GM18909 (cell line): Measurements from ENCODE around the gene SLC25A29.
"Not testable (repeated sequence)": the region's sequence is repeated elsewhere in the genome, so short reads cannot be mapped to it uniquely, and the experiment has no call there.

ENCODE experiments used
- ATAC-seq: cut with Tn5 transposase; IDR thresholded peaks from one replicate; pipeline ENCODE4 v1.9.1; 2021; ENCODE audit warnings: mild to moderate bottlenecking; ENCODE audit not compliant: unreplicated experiment, poor library complexity

Gene SLC25A29, protein sequence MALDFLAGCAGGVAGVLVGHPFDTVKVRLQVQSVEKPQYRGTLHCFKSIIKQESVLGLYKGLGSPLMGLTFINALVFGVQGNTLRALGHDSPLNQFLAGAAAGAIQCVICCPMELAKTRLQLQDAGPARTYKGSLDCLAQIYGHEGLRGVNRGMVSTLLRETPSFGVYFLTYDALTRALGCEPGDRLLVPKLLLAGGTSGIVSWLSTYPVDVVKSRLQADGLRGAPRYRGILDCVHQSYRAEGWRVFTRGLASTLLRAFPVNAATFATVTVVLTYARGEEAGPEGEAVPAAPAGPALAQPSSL

DNA sequence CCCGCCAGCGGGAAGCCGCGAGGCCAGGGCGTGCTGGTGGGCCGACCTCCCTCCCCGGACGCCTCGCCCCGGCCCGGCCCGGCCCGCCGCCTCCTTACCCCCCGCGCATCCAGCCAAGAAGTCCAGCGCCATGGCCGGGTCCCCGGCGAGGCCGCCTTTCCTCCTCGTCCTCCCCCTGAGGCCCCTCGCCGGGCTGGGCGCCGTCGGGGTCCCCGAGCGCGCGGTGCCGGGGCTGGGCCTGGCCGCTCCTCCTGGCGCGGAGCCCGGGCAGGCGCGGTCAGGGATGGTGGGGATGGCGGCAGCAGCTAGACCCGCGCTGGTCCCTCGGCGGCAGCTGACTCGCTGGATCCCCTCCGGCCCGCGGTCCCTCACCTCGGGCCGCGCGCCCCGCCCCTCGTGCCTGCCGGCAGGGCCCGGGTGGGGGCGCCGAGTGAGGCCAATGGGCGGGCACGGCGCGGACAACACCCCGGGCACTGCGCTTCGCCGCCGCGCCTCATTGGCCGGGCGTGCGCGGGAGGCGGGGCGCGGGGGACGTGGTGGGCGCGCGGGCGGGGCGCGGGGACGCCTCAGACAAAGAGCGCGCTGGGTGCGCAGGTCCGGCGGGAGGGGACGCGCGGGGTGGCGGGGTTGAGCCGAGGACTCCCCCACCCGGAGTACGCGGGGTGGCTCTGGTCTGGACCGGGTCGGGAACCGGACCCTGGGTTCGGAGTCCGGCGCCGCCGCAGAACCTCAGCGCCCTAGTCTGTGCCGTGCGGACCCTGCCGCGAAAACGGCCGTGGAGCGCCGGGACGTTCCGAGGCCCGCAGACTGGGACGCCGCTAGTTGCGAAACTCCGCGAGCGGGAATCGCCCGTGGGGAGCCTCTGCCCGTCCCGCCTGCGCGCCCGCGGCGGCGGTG lies at the start of gene SLC25A29:
Gene SLC25A29, minus strand, starts transcription at position 344 of the 897 bp plus-strand sequence. Its CDS starts 212 bp downstream, at position 132.
- peak; percentile 86 for ATAC-seq

DNA sequence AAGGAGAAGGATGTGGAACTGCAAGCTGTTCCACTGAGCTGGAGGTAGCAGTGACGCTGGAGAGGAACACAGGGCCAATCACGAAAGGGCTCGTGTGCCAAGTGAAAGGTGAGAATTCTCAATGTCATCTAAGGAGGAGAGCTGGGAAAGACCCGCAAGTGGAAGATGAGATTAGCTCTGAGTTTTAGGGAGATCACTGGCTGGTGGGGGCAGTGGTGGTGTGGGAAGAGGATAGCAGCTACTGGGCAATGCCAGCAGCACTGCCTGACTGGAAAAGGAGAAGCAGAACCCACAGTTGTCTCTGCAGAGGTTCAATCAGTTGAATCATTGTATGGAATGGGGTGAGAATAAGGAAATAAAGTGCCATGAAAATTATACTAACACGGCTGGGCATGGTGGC lies 44.7 kb upstream of the SLC25A29 start:
- no peak for ATAC-seq

DNA sequence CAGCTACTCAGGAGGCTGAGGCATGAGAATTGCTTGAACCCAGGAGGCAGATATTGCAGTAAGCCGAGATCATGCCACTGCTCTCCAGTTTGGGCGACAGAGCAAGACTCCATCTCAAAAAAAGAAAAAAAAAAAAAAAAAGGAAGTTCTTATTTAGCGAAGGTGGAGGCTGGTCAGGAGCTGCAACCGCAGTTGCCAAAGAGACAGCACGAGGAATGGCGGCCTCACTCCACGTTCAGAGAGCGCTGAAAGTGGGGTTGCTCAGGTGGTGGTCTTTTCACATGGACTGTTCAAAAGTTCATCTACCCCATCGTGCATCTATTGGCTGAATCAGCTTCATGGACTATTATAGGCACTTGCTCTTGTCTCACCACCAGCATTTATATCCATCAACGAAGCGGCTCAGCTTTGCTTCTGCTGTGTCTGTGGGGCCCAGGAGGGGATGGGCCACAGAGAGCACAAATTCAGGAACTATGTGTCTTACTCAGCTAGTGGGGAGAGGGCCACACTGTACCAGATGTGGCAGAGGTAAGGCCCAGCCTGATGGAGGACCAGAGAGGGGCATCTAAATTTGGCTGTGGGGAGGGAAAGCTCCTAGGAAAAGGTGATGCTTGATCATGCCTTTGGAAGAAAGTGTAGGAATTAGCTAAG lies 44.2 kb upstream of the SLC25A29 start:
- ATAC-seq, result no peak

DNA sequence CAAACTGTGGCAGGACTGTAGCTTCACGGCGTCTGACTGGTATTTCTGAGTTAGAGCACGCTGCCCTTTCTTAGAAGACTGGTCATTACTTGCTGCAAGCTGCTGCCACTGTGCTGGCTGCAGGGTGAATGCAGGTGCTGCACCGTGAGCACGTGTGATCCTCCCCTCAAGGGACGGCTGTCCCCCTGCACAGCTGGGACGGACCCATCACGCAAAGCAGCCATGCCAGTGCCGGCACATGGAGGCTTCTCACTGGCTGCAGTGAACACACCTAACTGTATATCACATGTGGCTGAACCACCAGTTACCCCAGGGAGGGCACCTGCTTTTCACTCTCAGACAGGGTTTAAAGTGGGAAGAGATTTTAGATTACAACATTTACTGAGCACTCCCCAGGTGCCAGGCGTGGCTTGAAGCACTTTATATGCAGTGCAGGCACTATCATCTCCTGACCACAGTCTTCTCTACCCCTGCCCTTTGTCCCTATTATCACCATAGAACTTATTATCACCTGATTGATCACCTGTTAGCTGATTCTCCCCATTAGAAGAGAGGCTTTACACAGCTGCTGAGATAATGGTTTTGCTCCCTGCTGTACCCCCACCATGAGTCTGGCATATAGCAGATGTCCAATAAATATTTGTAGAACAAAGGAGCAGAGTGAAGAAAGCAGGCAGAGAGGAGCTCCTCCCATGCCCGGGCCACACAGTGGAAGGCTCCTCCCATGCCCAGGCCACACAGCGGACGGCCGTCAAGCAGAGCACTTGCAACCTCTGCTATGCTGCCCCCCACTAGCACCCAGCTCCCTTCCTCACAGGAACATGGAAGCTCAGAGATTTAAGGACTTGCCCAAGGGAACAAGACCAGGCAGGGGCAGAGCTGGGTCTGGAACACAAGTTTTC lies 42.8 kb upstream of the SLC25A29 start:
- ATAC-seq, result no peak

DNA sequence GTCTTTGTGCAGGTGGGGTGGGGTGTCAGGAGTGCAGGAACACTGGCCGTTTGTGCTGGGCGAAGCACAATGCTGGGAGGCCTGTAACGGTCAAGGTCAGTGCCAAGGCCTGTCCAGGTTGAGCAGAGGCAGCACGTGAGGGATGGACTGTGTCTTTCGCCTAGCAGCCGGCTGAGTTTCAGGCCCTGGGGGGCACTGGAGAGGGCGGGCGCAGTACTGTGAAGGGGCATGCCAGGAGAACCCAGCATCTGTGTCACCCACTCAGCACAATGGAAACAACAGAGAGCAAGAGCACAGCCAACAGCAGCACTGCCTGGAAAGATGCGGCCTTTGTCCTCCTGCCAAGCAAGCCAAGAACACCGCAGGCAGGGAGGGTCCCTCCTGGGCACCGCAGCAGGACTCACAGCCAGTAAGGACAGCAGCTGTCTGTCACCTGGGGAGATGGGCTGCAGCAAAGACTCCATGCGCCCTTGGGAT lies 42.0 kb upstream of the SLC25A29 start:
- no peak for ATAC-seq

DNA sequence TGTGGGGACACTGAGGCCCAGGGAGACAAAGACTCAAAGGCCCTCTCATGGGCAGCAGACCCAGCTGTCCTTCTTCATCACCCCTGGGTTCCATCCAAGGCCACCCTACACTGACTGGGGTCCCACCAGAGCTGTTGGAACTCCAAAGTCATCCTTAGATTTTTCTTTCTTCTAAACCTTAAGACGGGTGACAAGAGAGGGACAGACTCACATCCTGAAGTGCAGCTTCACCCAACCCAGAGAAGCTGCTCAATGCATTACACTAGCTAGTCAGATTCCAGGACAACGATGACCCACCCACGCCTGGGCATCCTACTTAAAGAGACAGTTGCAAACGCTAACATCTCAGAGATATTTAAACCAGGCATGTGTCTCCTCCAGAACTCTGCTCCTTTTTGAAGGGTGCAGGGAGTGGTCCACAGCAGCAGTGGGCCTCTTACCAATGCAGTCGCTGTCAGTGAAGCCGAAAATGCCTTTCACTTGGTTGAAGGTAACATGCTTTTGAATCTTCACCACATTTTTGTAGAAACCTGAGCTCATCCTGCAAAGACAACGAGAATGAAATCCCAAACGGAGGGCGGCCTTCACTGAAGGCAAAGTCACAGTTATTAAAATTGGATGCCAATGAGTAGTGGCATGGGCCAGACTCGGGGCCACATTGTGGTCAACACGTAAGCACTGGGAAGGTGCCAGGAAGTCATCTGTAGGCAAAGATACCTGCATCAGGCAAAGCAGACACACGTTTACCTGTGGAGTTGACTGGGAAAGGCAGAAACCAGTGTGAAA lies 40.3 kb upstream of the SLC25A29 start:
- no peak for ATAC-seq

DNA sequence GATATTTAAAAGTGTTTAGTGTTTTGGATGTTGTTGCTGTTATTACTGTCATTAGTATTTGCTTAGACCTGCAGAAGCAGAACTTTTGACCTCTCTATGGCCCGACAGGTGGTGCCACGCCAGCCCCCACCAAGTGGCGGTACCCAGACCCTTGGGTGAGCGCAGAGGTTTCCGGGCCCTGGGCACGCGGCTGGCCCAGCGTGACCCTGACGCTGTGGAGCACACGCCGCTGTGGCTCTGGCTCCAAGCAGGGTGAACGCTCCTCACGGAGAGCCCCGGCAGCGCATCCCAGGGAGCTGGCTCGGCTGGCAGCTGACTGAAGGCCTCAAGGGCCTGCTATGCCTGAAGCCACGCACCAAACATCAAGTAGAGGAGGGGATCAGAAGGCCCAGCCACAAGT lies 39.5 kb upstream of the SLC25A29 start:
- no peak for ATAC-seq

DNA sequence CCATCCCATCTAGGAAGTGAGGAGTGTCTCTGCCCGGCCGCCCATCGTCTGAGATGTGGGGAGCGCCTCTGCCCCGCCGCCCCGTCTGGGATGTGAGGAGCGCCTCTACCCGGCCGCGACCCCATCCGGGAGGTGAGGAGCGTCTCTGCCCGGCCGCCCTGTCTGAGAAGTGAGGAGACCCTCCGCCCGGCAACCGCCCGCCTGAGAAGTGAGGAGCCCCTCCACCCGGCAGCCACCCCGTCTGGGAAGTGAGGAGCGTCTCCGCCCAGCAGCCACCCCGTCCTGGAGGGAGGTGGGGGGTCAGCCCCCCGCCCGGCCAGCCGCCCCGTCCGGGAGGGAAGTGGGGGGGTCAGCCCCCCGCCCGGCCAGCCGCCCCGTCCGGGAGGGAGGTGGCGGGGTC lies 38.4 kb upstream of the SLC25A29 start:
- ATAC-seq, result not testable (repeated sequence)

DNA sequence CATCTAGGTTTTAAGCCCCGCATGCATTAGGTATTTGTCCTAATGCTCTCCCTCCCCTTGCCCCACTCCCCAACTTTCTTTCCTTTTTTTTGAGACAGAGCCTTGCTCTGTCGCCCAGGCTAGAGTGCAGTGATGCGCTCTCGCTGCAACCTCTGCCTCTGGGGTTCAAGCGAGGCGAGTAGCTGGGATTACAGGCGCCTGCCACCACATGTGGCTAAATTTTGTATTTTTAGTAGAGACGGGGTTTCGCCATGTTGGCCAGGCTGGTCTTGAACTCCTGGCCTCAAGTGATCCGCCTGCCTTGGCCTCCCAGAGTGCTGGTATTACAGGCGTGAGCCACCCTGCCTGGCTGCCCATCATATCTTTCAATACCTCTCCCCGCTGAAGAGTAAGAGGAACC lies 36.6 kb upstream of the SLC25A29 start:
- not testable (repeated sequence) for ATAC-seq

DNA sequence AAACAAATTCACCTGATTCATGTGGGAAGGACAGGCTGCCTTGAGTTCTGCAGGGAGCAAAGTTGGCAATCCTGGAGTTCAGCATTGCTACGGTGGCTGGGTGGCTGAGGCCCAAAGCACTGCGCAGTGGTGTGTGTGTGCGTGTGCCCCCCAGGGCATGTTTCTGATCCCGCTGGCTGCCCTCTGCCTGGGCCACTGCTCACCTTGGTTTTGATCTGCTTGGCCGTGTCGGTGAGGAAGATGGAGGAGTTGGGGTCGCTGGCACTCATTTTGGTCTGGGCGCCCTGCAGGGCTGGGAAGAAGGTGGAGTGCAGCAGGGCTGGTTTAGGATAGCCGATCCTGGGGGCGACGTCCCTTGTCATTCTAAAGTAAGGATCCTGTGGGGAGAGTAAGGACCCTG lies 36.0 kb upstream of the SLC25A29 start:
- ATAC-seq, result no peak

DNA sequence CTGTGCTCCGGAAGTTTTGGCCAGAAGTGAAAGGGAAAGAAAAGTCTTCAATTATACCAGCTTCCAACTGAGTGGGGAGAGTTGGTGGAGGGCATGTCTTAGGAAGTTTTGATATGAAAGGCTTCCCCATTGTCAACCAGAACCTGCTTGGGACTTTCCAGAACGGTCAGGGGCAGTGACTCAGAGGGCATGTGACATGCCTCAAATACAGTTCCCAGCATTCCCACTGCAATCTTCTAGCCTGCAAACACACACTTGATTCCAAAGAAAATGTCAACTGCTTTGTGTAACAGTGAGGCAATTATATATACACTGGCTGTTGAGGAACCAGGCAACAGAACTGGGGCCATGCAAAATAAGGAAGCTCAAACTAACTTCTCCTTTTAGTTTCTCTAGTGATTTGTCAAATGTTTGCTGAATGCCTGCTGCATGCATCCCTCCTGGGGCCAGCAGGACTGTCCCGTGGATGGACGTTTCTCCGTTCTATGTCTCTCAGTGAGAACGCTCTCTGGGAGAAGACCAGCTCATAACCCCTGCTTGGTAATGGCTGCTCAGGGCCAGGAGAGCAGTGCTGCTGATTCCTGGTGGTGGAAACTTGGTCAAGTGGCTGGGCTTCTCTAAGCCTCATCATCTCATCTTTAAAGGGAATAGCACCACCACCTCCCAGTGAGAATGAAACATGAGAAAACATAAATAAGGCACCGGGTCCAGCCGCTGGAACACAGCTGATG lies 35.2 kb upstream of the SLC25A29 start:
- ATAC-seq, result peak; percentile 43

DNA sequence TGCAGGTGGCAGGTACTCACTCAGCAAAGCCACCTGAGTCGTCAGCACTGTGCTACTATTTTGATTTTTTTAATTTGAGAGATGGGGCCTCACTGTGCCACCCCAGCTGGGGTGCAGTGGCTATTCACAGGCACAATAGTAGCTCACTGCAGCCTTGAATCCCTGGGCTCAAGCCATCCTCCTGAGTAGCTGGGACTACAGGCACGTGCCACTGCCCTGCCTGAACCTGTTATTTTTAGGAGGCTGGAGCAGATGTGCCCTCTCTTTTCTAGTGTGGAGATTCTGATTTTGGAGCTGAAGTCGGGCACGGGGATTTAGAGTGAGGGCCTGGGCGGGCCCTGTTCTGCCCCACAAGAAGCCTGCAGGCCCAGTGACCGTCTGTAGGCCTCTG lies 34.2 kb upstream of the SLC25A29 start:
- ATAC-seq, result no peak

DNA sequence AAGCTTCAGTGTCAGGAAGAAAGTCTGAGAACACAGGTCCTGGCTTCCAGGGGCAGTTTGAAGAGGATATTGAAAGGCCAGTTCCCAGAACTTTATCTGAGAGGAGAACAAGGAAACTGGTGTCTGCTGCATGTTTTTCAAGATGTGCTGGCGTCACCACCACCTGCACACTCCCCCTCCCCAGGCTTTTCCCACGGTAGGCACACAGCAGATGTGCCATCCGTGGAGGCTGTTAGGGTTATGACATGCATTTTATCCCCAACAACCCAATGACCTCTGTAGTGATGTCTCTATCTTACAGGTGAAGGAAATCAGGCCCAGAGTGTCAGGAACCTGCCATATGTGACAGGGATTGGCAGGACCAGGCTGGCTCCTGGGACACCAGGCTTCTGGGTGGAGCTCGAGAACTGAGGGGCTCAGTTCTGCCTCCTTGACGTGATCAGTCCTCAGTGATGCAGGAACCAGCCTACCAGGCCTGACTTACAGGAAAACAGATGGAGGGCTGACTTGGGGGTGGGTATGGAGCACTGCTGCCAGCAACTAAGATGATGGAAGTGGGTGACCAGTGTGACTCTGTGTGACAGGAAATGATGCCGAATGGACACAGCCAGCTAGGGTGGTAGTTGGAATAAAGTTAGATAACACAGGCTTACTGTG lies 33.6 kb upstream of the SLC25A29 start:
- ATAC-seq, result no peak

DNA sequence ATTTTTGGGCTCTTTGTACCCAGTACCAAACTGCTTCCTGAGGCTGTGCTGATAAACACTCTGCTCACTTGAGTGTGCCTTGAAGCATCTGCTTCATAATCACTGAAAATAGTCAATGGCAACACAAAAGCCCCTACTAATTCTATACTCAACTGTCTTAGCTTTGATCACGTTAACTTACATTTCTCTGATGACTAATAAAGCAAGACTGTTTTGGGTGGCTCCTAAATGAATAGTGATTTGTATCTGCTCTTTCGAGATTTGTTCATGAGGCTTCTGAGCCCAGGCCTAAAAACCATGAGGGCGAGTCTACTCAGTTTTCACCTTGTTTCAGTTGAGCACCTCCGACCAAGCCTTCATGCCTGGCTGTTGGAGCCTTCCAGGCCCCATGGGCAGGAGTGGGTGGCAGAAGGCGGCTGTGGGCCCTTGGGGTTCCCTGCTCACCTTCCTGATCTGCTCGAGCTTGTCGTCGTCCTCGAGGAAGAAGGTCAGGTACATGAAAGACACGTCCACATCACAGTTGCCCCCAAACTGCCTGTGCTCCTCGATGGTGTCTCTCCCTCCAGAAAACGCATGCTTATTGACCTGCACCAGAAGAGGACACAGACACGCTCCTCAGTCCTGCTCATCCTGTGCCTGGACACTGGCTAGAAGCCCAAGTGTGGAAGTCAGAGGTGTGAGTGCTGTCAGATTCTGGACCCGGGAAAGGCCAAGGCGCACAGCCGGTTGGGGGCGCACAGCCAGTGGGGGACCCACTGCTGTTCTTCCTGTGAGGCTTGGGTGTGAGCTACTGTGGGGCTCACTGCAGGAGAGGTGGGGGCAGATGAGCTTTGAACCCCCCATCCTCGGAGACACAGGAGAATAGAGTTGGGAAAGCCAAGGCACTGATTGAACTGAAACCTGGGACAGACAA lies 30.6 kb upstream of the SLC25A29 start:
- no peak for ATAC-seq

DNA sequence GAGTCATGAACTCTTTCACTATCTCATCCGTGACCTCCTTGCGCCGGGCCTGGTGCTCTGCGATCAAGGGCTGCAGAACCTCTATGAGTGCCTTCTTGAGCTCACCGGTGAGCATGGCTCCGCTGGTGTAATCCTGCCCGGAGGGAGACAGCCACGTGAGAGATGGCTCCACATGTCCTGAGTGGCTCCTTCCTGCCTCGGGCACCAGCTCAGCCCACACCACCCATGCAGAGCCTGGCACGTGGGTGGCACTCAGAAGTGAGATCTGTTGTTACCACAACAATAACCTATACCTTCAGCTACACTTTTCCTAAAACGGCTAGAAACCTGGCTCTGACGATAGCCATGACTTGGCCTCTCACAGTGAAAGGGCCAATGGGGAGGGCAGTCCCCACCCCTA lies 28.7 kb upstream of the SLC25A29 start:
- ATAC-seq, result no peak

DNA sequence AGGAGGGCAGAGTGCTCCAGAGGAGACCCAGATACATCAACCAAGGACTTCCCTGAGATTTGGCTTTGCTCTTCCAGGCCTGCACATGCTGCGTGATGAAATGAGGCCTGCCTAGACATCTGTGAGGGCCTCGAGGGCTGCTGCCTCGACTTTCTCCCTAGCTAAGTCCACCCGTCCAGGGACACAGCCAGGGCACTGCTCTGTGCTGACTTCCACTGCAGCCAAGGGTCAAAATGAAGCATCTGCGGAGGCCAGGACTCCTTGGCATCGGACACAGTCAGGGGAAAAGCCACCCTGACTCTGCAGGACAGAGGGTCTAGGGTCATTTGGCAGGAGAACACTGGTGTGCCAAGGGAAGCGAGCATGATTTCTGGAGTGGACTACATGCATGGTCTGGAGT lies 27.6 kb upstream of the SLC25A29 start:
- ATAC-seq, result no peak

DNA sequence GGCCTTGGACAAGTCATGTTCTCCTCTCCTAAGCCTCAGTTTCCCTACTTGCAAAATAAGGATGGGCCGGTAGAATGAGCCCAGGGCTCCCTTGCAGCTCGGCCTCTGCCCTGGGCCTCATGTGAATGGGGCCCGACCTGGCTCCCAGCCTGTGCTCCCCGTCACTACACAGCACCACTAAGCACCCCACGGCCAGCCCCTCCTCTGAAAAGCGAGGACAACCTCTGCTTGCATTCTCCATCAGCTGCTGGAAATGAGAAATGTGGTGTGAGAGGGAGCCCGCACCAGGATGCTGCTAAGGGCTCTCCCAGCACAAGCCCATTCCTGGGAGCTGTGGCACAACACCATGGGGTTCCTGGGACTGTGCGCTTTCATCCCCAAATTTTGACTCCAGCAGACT lies 27.1 kb upstream of the SLC25A29 start:
- ATAC-seq, result no peak
